ENCODE data around the gene SSBP3. TPM values are rescaled to one million over a fixed set of nuclear protein-coding genes. Genes with fewer than 3 reads are reported as not detected.

The SSBP3 gene
- total and polyA plus RNA-seq, 9 of the 15 experiments (the other 6 are each of a cell fraction or from before 2014, with no cell fraction given): 8.7 to 108 (median 33.8) TPM

DNA sequence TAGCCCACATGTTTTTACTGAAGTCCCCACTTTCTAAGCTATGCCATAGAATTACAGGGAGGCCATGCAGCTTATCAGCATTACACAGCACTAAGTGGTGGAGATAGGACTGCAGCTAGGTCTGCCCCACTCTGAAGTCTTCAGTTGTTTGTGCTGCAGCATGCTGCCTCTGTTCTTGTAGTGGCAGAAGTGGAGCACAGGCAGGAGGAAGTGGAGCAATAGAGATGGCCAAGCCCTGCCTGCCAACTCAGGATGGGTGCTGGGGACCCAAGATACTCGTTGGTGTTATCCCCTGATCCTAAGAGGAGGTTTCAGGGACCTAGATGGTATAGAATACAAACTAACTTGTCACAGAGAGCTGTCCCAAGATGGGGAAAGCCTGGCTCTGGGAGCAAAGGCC, 193.3 kb downstream of the SSBP3 start:
- DNase-seq (ENCODE audit: extremely low read depth in 1 of 4, low spot score in 3 of 4) (peak; percentile 67 to 86 (median 76)), ATAC-seq (peak; percentile 95), FAIRE-seq (peak; percentile 93)
- H3K9me3 ChIP-seq (replicated peaks; ENCODE audit: control insufficient read depth, insufficient read depth, low read depth, low read length): no peaks in the 10 kb centered on the region
- H3K4me2 ChIP-seq (ENCODE audit: insufficient read depth, low read length): peak overlapping the region; percentile 39
- peaks cover 11 to 21% of the 10 kb centered on the region in 2 experiments; a peak in 3 of 5 replicates for H3K4me1 ChIP-seq (replicated peaks in 1 of 2; ENCODE audit: control insufficient read depth in 2 of 2, insufficient read depth in 2 of 2, low read length in 2 of 2)
- H3K9me1 ChIP-seq (ENCODE audit: control insufficient read depth, insufficient read depth, low read length): peaks cover 9% of the 10 kb centered on the region
- H4K20me1 ChIP-seq (replicated peaks; ENCODE audit: control insufficient read depth, insufficient read depth, low read length): peaks cover 7% of the 10 kb centered on the region
- 9% methylated on average over 1 of the region's 1 CpG for WGBS (ENCODE audit: insufficient coverage, low coverage, missing lambda C conversion rate)
- POLR2A ChIA-PET: interaction anchor here (0.5 to 15.5 kb wide), 6 partner anchors 10 to 640 kb away, joined by 3 to 148 read pairs (median 4); partner anchors contain the start of genes CYB5RL and MRPL37
- CTCF ChIA-PET (ENCODE audit: low intra/inter-chr PET ratio): no interaction called here
- peaks cover 95% of the 10 kb centered on the region for H3K36me3 ChIP-seq (ENCODE audit: control insufficient read depth, insufficient read depth, low read length)
- no peak overlapping the region for H3K4me3 ChIP-seq
- intact Hi-C loops (cut with micrococcal nuclease) (loop anchor here (10.0 kb wide), 1 partner anchor 272 kb away; no protein-coding TSS in a partner anchor), in situ Hi-C loops (cut with MboI) (no loop called here)
- peak overlapping the region; percentile 70 for H3K27ac ChIP-seq (ENCODE audit: extremely low read depth, low read depth, low read length)
- peak overlapping the region in 1 of 2 experiments; percentile 44; a peak in 2 of 4 replicates for H3K9ac ChIP-seq (ENCODE audit: insufficient read depth in 1 of 2, low read depth in 2 of 2, low read length in 2 of 2)
- no TSS peak for BruUV-seq (replicated peaks)
- no peak overlapping the region for H2AFZ ChIP-seq (ENCODE audit: low read depth, low read length)
- H3K27me3 ChIP-seq (ENCODE audit: control insufficient read depth in 2 of 2, insufficient read depth in 2 of 2, low read length in 2 of 2): no peaks in the 10 kb centered on the region
- peaks cover 6% of the 10 kb centered on the region; the same call in 1 of the 3 replicates for H3K79me2 ChIP-seq (ENCODE audit: control insufficient read depth, insufficient read depth, low read length)
- TF ChIP-seq ZNF175 (CRISPR knock-in tag; IDR thresholded peaks at IDR 0.05; ENCODE audit: low read depth) (no peak), DPF2 (IDR thresholded peaks at IDR 0.05) (peak; percentile 91), ZKSCAN3 (CRISPR knock-in tag; IDR thresholded peaks at IDR 0.05) (no peak), DACH1 (IDR thresholded peaks at IDR 0.05; ENCODE audit: partially characterized antibody) (no peak), CTBP1 (IDR thresholded peaks at IDR 0.05; ENCODE audit: borderline replicate concordance) (peak; percentile 21; the same call in 1 of the 2 replicates), TCFL5 (CRISPR knock-in tag; conservative IDR thresholded peaks at IDR 0.05) (no peak), ZNF316 (IDR thresholded peaks at IDR 0.05) (peak; percentile 40; the same call in 1 of the 2 replicates), TEAD4 (IDR thresholded peaks at IDR 0.05; ENCODE audit: low read length) (peak; percentile 76), TEAD4 (CRISPR knock-in tag; IDR thresholded peaks at IDR 0.05; ENCODE audit: borderline replicate concordance) (no peak), EP300 (IDR thresholded peaks at IDR 0.05; ENCODE audit: low read length) (peak; percentile 41; the same call in 1 of the 2 replicates), HLTF (IDR thresholded peaks at IDR 0.05) (no peak), CHD1 (IDR thresholded peaks at IDR 0.05; ENCODE audit: low read length) (no peak), CREBBP (IDR thresholded peaks at IDR 0.05; ENCODE audit: low read depth, low read length) (no peak), FUS (optimal IDR thresholded peaks at IDR 0.05; ENCODE audit: low read depth, low read length) (no peak)
- TF ChIP-seq, protein P1, sequence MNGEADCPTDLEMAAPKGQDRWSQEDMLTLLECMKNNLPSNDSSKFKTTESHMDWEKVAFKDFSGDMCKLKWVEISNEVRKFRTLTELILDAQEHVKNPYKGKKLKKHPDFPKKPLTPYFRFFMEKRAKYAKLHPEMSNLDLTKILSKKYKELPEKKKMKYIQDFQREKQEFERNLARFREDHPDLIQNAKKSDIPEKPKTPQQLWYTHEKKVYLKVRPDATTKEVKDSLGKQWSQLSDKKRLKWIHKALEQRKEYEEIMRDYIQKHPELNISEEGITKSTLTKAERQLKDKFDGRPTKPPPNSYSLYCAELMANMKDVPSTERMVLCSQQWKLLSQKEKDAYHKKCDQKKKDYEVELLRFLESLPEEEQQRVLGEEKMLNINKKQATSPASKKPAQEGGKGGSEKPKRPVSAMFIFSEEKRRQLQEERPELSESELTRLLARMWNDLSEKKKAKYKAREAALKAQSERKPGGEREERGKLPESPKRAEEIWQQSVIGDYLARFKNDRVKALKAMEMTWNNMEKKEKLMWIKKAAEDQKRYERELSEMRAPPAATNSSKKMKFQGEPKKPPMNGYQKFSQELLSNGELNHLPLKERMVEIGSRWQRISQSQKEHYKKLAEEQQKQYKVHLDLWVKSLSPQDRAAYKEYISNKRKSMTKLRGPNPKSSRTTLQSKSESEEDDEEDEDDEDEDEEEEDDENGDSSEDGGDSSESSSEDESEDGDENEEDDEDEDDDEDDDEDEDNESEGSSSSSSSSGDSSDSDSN (IDR thresholded peaks at IDR 0.05; ENCODE audit: borderline replicate concordance in 1 of 2, low read depth in 2 of 2, low read length in 2 of 2): 0 out of 4 replicates have a peak, but pooled peaks of 1 of the 2 experiments have one; percentile 27
- TF ChIP-seq, protein P2, sequence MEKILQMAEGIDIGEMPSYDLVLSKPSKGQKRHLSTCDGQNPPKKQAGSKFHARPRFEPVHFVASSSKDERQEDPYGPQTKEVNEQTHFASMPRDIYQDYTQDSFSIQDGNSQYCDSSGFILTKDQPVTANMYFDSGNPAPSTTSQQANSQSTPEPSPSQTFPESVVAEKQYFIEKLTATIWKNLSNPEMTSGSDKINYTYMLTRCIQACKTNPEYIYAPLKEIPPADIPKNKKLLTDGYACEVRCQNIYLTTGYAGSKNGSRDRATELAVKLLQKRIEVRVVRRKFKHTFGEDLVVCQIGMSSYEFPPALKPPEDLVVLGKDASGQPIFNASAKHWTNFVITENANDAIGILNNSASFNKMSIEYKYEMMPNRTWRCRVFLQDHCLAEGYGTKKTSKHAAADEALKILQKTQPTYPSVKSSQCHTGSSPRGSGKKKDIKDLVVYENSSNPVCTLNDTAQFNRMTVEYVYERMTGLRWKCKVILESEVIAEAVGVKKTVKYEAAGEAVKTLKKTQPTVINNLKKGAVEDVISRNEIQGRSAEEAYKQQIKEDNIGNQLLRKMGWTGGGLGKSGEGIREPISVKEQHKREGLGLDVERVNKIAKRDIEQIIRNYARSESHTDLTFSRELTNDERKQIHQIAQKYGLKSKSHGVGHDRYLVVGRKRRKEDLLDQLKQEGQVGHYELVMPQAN (IDR thresholded peaks at IDR 0.05; ENCODE audit: borderline replicate concordance): 0 out of 2 replicates have a peak, but pooled peaks have one; percentile 26
- TF ChIP-seq, protein P3, sequence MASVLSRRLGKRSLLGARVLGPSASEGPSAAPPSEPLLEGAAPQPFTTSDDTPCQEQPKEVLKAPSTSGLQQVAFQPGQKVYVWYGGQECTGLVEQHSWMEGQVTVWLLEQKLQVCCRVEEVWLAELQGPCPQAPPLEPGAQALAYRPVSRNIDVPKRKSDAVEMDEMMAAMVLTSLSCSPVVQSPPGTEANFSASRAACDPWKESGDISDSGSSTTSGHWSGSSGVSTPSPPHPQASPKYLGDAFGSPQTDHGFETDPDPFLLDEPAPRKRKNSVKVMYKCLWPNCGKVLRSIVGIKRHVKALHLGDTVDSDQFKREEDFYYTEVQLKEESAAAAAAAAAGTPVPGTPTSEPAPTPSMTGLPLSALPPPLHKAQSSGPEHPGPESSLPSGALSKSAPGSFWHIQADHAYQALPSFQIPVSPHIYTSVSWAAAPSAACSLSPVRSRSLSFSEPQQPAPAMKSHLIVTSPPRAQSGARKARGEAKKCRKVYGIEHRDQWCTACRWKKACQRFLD (CRISPR knock-in tag; IDR thresholded peaks at IDR 0.05): peak; percentile 64; the same call in 1 of the 2 replicates
